Activated T-cell treated with anti-CD3 and anti-CD28 coated beads for 1 hour (primary cell): ENCODE results near the gene MYOF.
"Not testable (repeated sequence)": the region's sequence is repeated elsewhere in the genome, so short reads cannot be mapped to it uniquely, and the experiment has no call there.

Source experiments
- DNase-seq: peaks from one replicate; pipeline ENCODE4 v3.0.0-alpha.2; 2020; ENCODE audit warnings: low read depth

MYOF gene

GRCh38 chr10:93454146-93454545 lies 28.0 kb downstream of the MYOF start:
- DNase-seq: no peak

- DNase-seq: no peak
These were observed 30.0 kb downstream of the MYOF start for GRCh38 chr10:93452143-93452542.

GRCh38 chr10:93451244-93451947 lies 30.7 kb downstream of the MYOF start:
- DNase-seq: no peak

GRCh38 chr10:93447970-93448369 lies 34.2 kb downstream of the MYOF start:
- no peak for DNase-seq

GRCh38 chr10:93447019-93447418 lies 35.1 kb downstream of the MYOF start:
- no peak for DNase-seq

- DNase-seq: no peak
These were observed 36.0 kb downstream of the MYOF start for GRCh38 chr10:93445978-93446720.

GRCh38 chr10:93445097-93445960 lies 36.8 kb downstream of the MYOF start:
- no peak for DNase-seq

GRCh38 chr10:93443481-93443880 lies 38.7 kb downstream of the MYOF start:
- no peak for DNase-seq

GRCh38 chr10:93442721-93443120 lies 39.4 kb downstream of the MYOF start:
- DNase-seq: not testable (repeated sequence)

GRCh38 chr10:93440591-93441091 lies 41.5 kb downstream of the MYOF start:
- DNase-seq: no peak

- DNase-seq: no peak
These were observed 43.4 kb downstream of the MYOF start for GRCh38 chr10:93438613-93439253.

GRCh38 chr10:93437946-93438612 lies 44.1 kb downstream of the MYOF start:
- no peak for DNase-seq

- DNase-seq: no peak
These were observed 44.8 kb downstream of the MYOF start for GRCh38 chr10:93437086-93437945.

- DNase-seq: no peak
These were observed 45.5 kb downstream of the MYOF start for GRCh38 chr10:93436591-93437085.

GRCh38 chr10:93435621-93436397 lies 46.3 kb downstream of the MYOF start:
- DNase-seq: no peak

GRCh38 chr10:93434991-93435491 lies 47.1 kb downstream of the MYOF start:
- no peak for DNase-seq

GRCh38 chr10:93431361-93431760 lies 50.8 kb downstream of the MYOF start:
- DNase-seq: no peak

GRCh38 chr10:93425861-93426260 lies 56.3 kb downstream of the MYOF start:
- DNase-seq: no peak

- no peak for DNase-seq
These were observed 60.0 kb downstream of the MYOF start for GRCh38 chr10:93422118-93422517.
